HepG2 (cell line): ENCODE measurements around the gene GATC. TPM values are rescaled to one million over a fixed set of nuclear protein-coding genes. Genes with fewer than 3 reads are reported as not detected.

Source experiments
- CSRNP2 ChIP-seq: sonication (generic); formaldehyde crosslinking; conservative IDR thresholded peaks from 2 replicates; pipeline ENCODE4 v1.8.0; 2022; ENCODE audit warnings: low read depth, missing genetic modification reagents
- FOXA3 ChIP-seq: IDR thresholded peaks from 2 replicates; pipeline ENCODE4 v1.6.1; 2016; ENCODE audit warnings: missing genetic modification reagents, missing compliant biosample characterization
- HNF4A ChIP-seq: sonication (generic); formaldehyde crosslinking; IDR thresholded peaks from 2 replicates; pipeline ENCODE4 v1.4.0; 2020; ENCODE audit warnings: missing genetic modification reagents
- HNRNPUL1 ChIP-seq: fragments of 200-400 bp; formaldehyde crosslinking; IDR thresholded peaks from 2 replicates; pipeline ENCODE4 v1.6.1; 2017; ENCODE audit warnings: low read depth, mild to moderate bottlenecking, low read length, moderate library complexity
- IKZF1 ChIP-seq: fragments of 450-650 bp; IDR thresholded peaks from 2 replicates; pipeline ENCODE4 v1.7.1; 2016
- KDM3A ChIP-seq: IDR thresholded peaks from 2 replicates; pipeline ENCODE4 v1.6.1; 2018; ENCODE audit warnings: low read depth, missing compliant biosample characterization
- LCORL ChIP-seq, 2 experiments: fragments of 450-650 bp in 1 of 2; sonication (generic) in 1 of 2; formaldehyde crosslinking in 1 of 2; IDR thresholded peaks; 2 replicates each; pipeline versions ENCODE4 v1.5.0 to v1.6.1; 2017 to 2020; ENCODE audit warnings: antibody characterized with exemption in 1 of 2, missing genetic modification reagents in 1 of 2
- MZF1 ChIP-seq: sonication (generic); formaldehyde crosslinking; IDR thresholded peaks from 2 replicates; pipeline ENCODE4 v1.8.1; 2023; ENCODE audit warnings: mild to moderate bottlenecking, missing genetic modification reagents, borderline replicate concordance
- REPIN1 ChIP-seq: sonication (generic); formaldehyde crosslinking; IDR thresholded peaks from 2 replicates; pipeline ENCODE4 v1.8.0; 2022; ENCODE audit warnings: missing genetic modification reagents, low read depth, mild to moderate bottlenecking, borderline replicate concordance
- SIX4 ChIP-seq: sonication (generic); formaldehyde crosslinking; IDR thresholded peaks from 2 replicates; pipeline ENCODE4 v1.4.0; 2020; ENCODE audit warnings: missing genetic modification reagents
- YY1 ChIP-seq: IDR thresholded peaks from 2 replicates; pipeline ENCODE4 v1.6.1; 2011; ENCODE audit warnings: low read length, low read depth, moderate library complexity, mild to moderate bottlenecking; ENCODE audit not compliant: insufficient read depth, insufficient replicate concordance
- ZNF234 ChIP-seq: sonication (generic); formaldehyde crosslinking; conservative IDR thresholded peaks from 2 replicates; pipeline ENCODE4 v1.5.1; 2020; ENCODE audit warnings: mild to moderate bottlenecking, missing genetic modification reagents
- ZNF276 ChIP-seq: sonication (generic); formaldehyde crosslinking; IDR thresholded peaks from 2 replicates; pipeline ENCODE4 v1.4.0; 2020; ENCODE audit warnings: mild to moderate bottlenecking, low read depth, missing genetic modification reagents
- ZNF367 ChIP-seq: sonication (generic); formaldehyde crosslinking; IDR thresholded peaks from 2 replicates; pipeline ENCODE4 v1.4.0; 2020; ENCODE audit warnings: missing genetic modification reagents, borderline replicate concordance
- ZNF530 ChIP-seq: sonication (generic); formaldehyde crosslinking; IDR thresholded peaks from 2 replicates; pipeline ENCODE4 v1.5.0; 2020; ENCODE audit warnings: low read depth, mild to moderate bottlenecking, missing genetic modification reagents
- ZNF687 ChIP-seq: sonication (generic); formaldehyde crosslinking; IDR thresholded peaks from 2 replicates; pipeline ENCODE4 v1.5.1; 2020; ENCODE audit warnings: mild to moderate bottlenecking, missing genetic modification reagents, moderate library complexity
- ZNF782 ChIP-seq: sonication (generic); formaldehyde crosslinking; IDR thresholded peaks from 2 replicates; pipeline ENCODE4 v1.4.0; 2020; ENCODE audit warnings: missing genetic modification reagents, mild to moderate bottlenecking, borderline replicate concordance
- ZNF816 ChIP-seq: sonication (generic); formaldehyde crosslinking; IDR thresholded peaks from 2 replicates; pipeline ENCODE4 v1.8.0; 2022; ENCODE audit warnings: missing genetic modification reagents, mild to moderate bottlenecking, borderline replicate concordance
- ZSCAN5A ChIP-seq: sonication (generic); formaldehyde crosslinking; IDR thresholded peaks from 2 replicates; pipeline ENCODE4 v1.8.0; 2022; ENCODE audit warnings: mild to moderate bottlenecking, missing genetic modification reagents, borderline replicate concordance
- polyA plus RNA-seq, 8 experiments: library from polyadenylated mRNA; depleted of rRNA in 3 of 8; stranded (reverse) in 7 of 8; unstranded in 1 of 8; fragments of >200 nt; fragmentation: Illumina TruSeq in 4 of 8; extraction: Trizol in 4 of 8; gene quantifications; 2 replicates each; pipeline versions ENCODE4 v1.2.1 to v1.2.3, GENCODE V29; 2011 to 2016; ENCODE audit warnings: low read depth in 4 of 8, missing spikeins in 1 of 8, mixed read lengths in 1 of 8; ENCODE audit not compliant: insufficient read depth in 1 of 8
- total RNA-seq, 5 experiments: library from RNA; depleted of rRNA; stranded (reverse); fragments of >200 nt; fragmentation: Illumina TruSeq; extraction: Trizol; gene quantifications; 2 replicates each; pipeline ENCODE4 v1.2.3, GENCODE V29; 2016; ENCODE audit warnings: low read depth in 1 of 5

The GATC gene
- total and polyA plus RNA-seq, 2 of the 13 experiments (the other 11 are each of a cell fraction or from before 2014, with no cell fraction given): 17.7 to 29.7 TPM

GRCh38 chr12:120445911-120446843 lies at the start of gene GATC, which contains the start of gene TRIAP1 (continued):
- TF ChIP-seq ZNF234: no peak
- no peak; the same call in 1 of the 2 replicates for TF ChIP-seq ZNF816 (CRISPR knock-in tag)
- TF ChIP-seq CSRNP2 (CRISPR knock-in tag): no peak
- TF ChIP-seq KDM3A (CRISPR knock-in tag): peak; percentile 79
- peak; percentile 28; the same call in 1 of the 2 replicates for TF ChIP-seq SIX4 (CRISPR knock-in tag)
- TF ChIP-seq ZNF782 (CRISPR knock-in tag): peak; percentile 79; the same call in 1 of the 2 replicates
- TF ChIP-seq HNRNPUL1: no peak
- TF ChIP-seq ZNF276 (CRISPR knock-in tag): 0 out of 2 replicates have a peak, but pooled peaks have one; percentile 55
- TF ChIP-seq ZNF687 (CRISPR knock-in tag): peak; percentile 93
- peak; percentile 18; the same call in 1 of the 2 replicates for TF ChIP-seq MZF1 (CRISPR knock-in tag)
- peak; percentile 75; the same call in 1 of the 2 replicates for TF ChIP-seq ZSCAN5A
- TF ChIP-seq HNF4A (CRISPR knock-in tag): peak; percentile 48; the same call in 1 of the 2 replicates
- TF ChIP-seq REPIN1: peak; percentile 95
- TF ChIP-seq FOXA3 (CRISPR knock-in tag): peak; percentile 77
- TF ChIP-seq IKZF1: no peak
- TF ChIP-seq ZNF530: no peak
- peak; percentile 92 for TF ChIP-seq YY1
- 0 out of 2 replicates have a peak, but pooled peaks have one; percentile 22 for TF ChIP-seq ZNF367 (CRISPR knock-in tag)
- no peak for TF ChIP-seq LCORL (IDR thresholded peaks at IDR 0.05)
- peak; percentile 71; the same call in 1 of the 2 replicates for TF ChIP-seq LCORL (CRISPR knock-in tag; IDR thresholded peaks at IDR 0.05)
